ENCODE results near the gene SLC18B1. TPM values are rescaled to one million over a fixed set of nuclear protein-coding genes. Genes with fewer than 3 reads are reported as not detected.

Gene SLC18B1
- total RNA-seq, 2 experiments from 2014 or later: 8.5 to 9.0 TPM

GRCh38 chr6:132736239-132736638 lies 62.2 kb downstream of the SLC18B1 start:
- no peak overlapping the region for H3K27ac Mint-ChIP-seq
- peaks cover 4% of the 10 kb centered on the region for H3K4me1 Mint-ChIP-seq (ENCODE audit: low read depth)
- ATAC-seq (ENCODE audit: poor library complexity) (no peak), DNase-seq (no peak)
- peaks cover 1% of the 10 kb centered on the region for H3K36me3 Mint-ChIP-seq (ENCODE audit: low read depth)
- Histone ChIP-seq H3K36me3 (ENCODE audit: insufficient read depth, low read length) (no peaks in the 10 kb centered on the region), H3K27ac (ENCODE audit: low read depth in 1 of 2, low read length in 2 of 2) (no peak overlapping the region), H3K4me3 (ENCODE audit: low read length) (no peak overlapping the region), H3K27me3 (ENCODE audit: control insufficient read depth in 1 of 2, insufficient read depth in 2 of 2, low read length in 2 of 2) (no peaks in the 10 kb centered on the region), H3K9me3 (ENCODE audit: control insufficient read depth in 1 of 2, insufficient read depth in 1 of 2, low read length in 2 of 2) (no peaks in the 10 kb centered on the region), H3K4me1 (ENCODE audit: insufficient read depth, low read length) (no peaks in the 10 kb centered on the region)
- intact Hi-C loops (cut with DNase I, micrococcal nuclease): no loop called here
- CTCF ChIA-PET: no interaction called here
- TF ChIP-seq CTCF (IDR thresholded peaks at IDR 0.05): no peak
- H3K4me3 Mint-ChIP-seq: no peak overlapping the region
- peaks cover 5% of the 10 kb centered on the region for H3K27me3 Mint-ChIP-seq
- POLR2A ChIA-PET: no interaction called here
- peaks cover 5% of the 10 kb centered on the region for H3K9me3 Mint-ChIP-seq

- CTCF ChIA-PET: no interaction called here
- peaks cover 4% of the 10 kb centered on the region for H3K9me3 Mint-ChIP-seq
These were observed 63.7 kb downstream of the SLC18B1 start for GRCh38 chr6:132734694-132735236.

GRCh38 chr6:132733814-132734213 lies 64.6 kb downstream of the SLC18B1 start:
- Mint-ChIP-seq H3K4me3 (no peak overlapping the region), H3K36me3 (ENCODE audit: low read depth) (no peaks in the 10 kb centered on the region), H3K9me3 (no peaks in the 10 kb centered on the region), H3K27me3 (no peaks in the 10 kb centered on the region), H3K4me1 (ENCODE audit: low read depth) (peaks cover 4% of the 10 kb centered on the region), H3K27ac (no peak overlapping the region)
- no peak overlapping the region for H3K4me3 ChIP-seq (ENCODE audit: low read length)
- H3K36me3 ChIP-seq (ENCODE audit: insufficient read depth, low read length): no peaks in the 10 kb centered on the region
- H3K9me3 ChIP-seq (ENCODE audit: control insufficient read depth in 1 of 2, insufficient read depth in 1 of 2, low read length in 2 of 2): no peaks in the 10 kb centered on the region
- intact Hi-C loops (cut with DNase I, micrococcal nuclease): no loop called here
- no peak for ATAC-seq (ENCODE audit: poor library complexity)
- TF ChIP-seq CTCF (IDR thresholded peaks at IDR 0.05): no peak
- POLR2A ChIA-PET: no interaction called here
- CTCF ChIA-PET: no interaction called here
- no peaks in the 10 kb centered on the region for H3K4me1 ChIP-seq (ENCODE audit: insufficient read depth, low read length)
- no peak for DNase-seq
- H3K27me3 ChIP-seq (ENCODE audit: control insufficient read depth in 1 of 2, insufficient read depth in 2 of 2, low read length in 2 of 2): no peaks in the 10 kb centered on the region
- H3K27ac ChIP-seq (ENCODE audit: low read depth in 1 of 2, low read length in 2 of 2): no peak overlapping the region

More at GRCh38 chr6:132734694-132735236, 63.7 kb downstream of the SLC18B1 start:
- H3K36me3 ChIP-seq (ENCODE audit: insufficient read depth, low read length): no peaks in the 10 kb centered on the region
- no peak overlapping the region for H3K4me3 ChIP-seq (ENCODE audit: low read length)
- Mint-ChIP-seq H3K27me3 (peaks cover 5% of the 10 kb centered on the region), H3K27ac (no peak overlapping the region), H3K4me3 (no peak overlapping the region), H3K36me3 (ENCODE audit: low read depth) (no peaks in the 10 kb centered on the region), H3K4me1 (ENCODE audit: low read depth) (peaks cover 4% of the 10 kb centered on the region)
- POLR2A ChIA-PET: no interaction called here
- H3K4me1 ChIP-seq (ENCODE audit: insufficient read depth, low read length): no peaks in the 10 kb centered on the region
- ATAC-seq (ENCODE audit: poor library complexity) (no peak), DNase-seq (peak in 2 of 14 experiments; percentile 19 to 25)
- H3K9me3 ChIP-seq (ENCODE audit: control insufficient read depth in 1 of 2, insufficient read depth in 1 of 2, low read length in 2 of 2): no peaks in the 10 kb centered on the region
- no peaks in the 10 kb centered on the region for H3K27me3 ChIP-seq (ENCODE audit: control insufficient read depth in 1 of 2, insufficient read depth in 2 of 2, low read length in 2 of 2)
- H3K27ac ChIP-seq (ENCODE audit: low read depth in 1 of 2, low read length in 2 of 2): no peak overlapping the region
- intact Hi-C loops (cut with DNase I, micrococcal nuclease): no loop called here
- no peak for TF ChIP-seq CTCF (IDR thresholded peaks at IDR 0.05)
